CD4-positive, alpha-beta memory T cell (primary cell): Measurements from ENCODE around the gene ARGLU1. TPM values are rescaled to one million over a fixed set of nuclear protein-coding genes. Genes with fewer than 3 reads are reported as not detected.
A peak's percentile ranks its signal among the peaks of the same experiment; 100 is the strongest.
"Not testable (repeated sequence)": the region's sequence is repeated elsewhere in the genome, so short reads cannot be mapped to it uniquely, and the experiment has no call there.

Experiments
- CTCF ChIA-PET: fragments of 350-600 bp; sonication (Branson Sonifier 250); formaldehyde crosslinking; loops from one replicate; lab custom pipeline; 2021; ENCODE audit warnings: inconsistent platforms; ENCODE audit not compliant: partially characterized antibody; lab: Charles Lee
- POLR2A ChIA-PET: fragments of 350-600 bp; sonication (Branson Sonifier 250); formaldehyde crosslinking; loops from one replicate; lab custom pipeline; 2021; ENCODE audit not compliant: partially characterized antibody; lab: Charles Lee
- DNase-seq, 5 donors: peaks; one replicate each; pipeline versions ENCODE4 v3.0.0 to v3.0.0-alpha.2; 2020 to 2022; ENCODE audit warnings: mixed read lengths in 1 of 5
- H3K27ac ChIP-seq: one replicate; pipeline ENCODE4 v1.7.0; 2013; ENCODE audit warnings: low read depth, low read length
- H3K27me3 ChIP-seq: 2 replicates; pipeline ENCODE4 v1.7.0; 2013; ENCODE audit warnings: mild to moderate bottlenecking, low read length, moderate library complexity; ENCODE audit not compliant: insufficient read depth
- H3K36me3 ChIP-seq: 2 replicates; pipeline ENCODE4 v1.7.0; 2013; ENCODE audit warnings: mild to moderate bottlenecking, low read length, moderate library complexity; ENCODE audit not compliant: insufficient read depth
- H3K4me1 ChIP-seq: 2 replicates; pipeline ENCODE4 v1.7.0; 2013; ENCODE audit warnings: mild to moderate bottlenecking, low read length, moderate library complexity; ENCODE audit not compliant: insufficient read depth
- H3K4me3 ChIP-seq, 2 donors: one replicate each; pipeline ENCODE4 v1.7.0; 2013; ENCODE audit warnings: low read length in 2 of 2, mild to moderate bottlenecking in 1 of 2
- H3K9me3 ChIP-seq, 2 donors: one replicate each; pipeline ENCODE4 v1.7.0; 2013; ENCODE audit warnings: low read length in 2 of 2, control low read depth in 1 of 2; ENCODE audit not compliant: control insufficient read depth in 1 of 2
- H3K27ac Mint-ChIP-seq, 7 donors: one replicate each; pipeline ENCODE4 v1.8.0; 2020 to 2021; ENCODE audit warnings: mixed read lengths in 7 of 7, mild to moderate bottlenecking in 6 of 7, inconsistent platforms in 3 of 7, moderate library complexity in 3 of 7
- H3K27me3 Mint-ChIP-seq, 2 donors: one replicate each; pipeline ENCODE4 v1.8.0; 2020 to 2021; ENCODE audit warnings: mixed read lengths in 2 of 2
- H3K36me3 Mint-ChIP-seq, 2 donors: one replicate each; pipeline ENCODE4 v1.8.0; 2020 to 2021; ENCODE audit warnings: mixed read lengths in 2 of 2, inconsistent platforms in 1 of 2, mild to moderate bottlenecking in 1 of 2
- H3K4me1 Mint-ChIP-seq, 4 donors: one replicate each; pipeline ENCODE4 v1.8.0; 2020 to 2021; ENCODE audit warnings: mixed read lengths in 4 of 4, mild to moderate bottlenecking in 1 of 4
- H3K4me3 Mint-ChIP-seq, 8 donors: one replicate each; pipeline ENCODE4 v1.8.0; 2020 to 2021; ENCODE audit warnings: mixed read lengths in 8 of 8, mild to moderate bottlenecking in 7 of 8, moderate library complexity in 6 of 8, inconsistent platforms in 3 of 8
- H3K9me3 Mint-ChIP-seq, 8 donors: one replicate each; pipeline ENCODE4 v1.8.0; 2020 to 2021; ENCODE audit warnings: mixed read lengths in 8 of 8, mild to moderate bottlenecking in 5 of 8, inconsistent platforms in 3 of 8, moderate library complexity in 1 of 8
- intact Hi-C: fragments of 100-400 bp; cut with micrococcal nuclease; formaldehyde crosslinking; loops from one replicate; pipeline ENCODE4 v1.15.1; 2023
- polyA plus RNA-seq, 2 donors: library from polyadenylated mRNA; unstranded; fragments of 300-500 nt; fragmentation: Illumina TruSeq; gene quantifications; one replicate each; pipeline ENCODE4 v1.2.3, GENCODE V29; 2021
- total RNA-seq, 2 experiments: library from RNA; stranded (reverse); gene quantifications; one replicate each; pipeline ENCODE4 v1.2.3, GENCODE V29; 2021

Gene ARGLU1
- total and polyA plus RNA-seq, 4 experiments from 2014 or later, result 35.4 to 252 (median 134) TPM

DNA sequence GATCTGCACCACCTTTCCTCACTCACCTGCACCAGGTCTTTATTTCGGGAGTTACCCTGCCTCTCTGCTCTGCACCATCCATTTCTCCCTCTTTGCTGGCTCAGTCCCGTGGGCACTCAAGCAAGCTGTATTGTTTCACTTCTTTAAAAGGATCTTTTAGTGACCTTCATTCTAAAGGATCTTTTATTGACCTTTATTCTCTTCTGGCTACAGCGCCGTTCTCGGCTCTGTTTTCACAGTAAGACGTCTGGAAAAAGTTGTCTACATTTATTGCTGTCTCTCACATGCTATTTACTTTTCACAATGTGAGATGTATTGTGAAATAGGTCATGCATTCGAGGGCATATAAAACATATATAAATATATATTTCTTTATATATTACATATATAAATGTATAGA, 35.6 kb upstream of the ARGLU1 start:
- ChIA-PET CTCF (no interaction called here), POLR2A (no interaction called here)
- DNase-seq, result no peak
- H3K27me3 Mint-ChIP-seq, result peaks cover 8 to 17% of the 10 kb centered on the region in 2 donors
- H3K4me3 Mint-ChIP-seq, result no peak overlapping the region
- H3K27ac Mint-ChIP-seq, result no peak overlapping the region
- Histone ChIP-seq H3K27ac (no peak overlapping the region), H3K4me1 (peaks cover 8% of the 10 kb centered on the region), H3K4me3 (no peak overlapping the region), H3K27me3 (no peaks in the 10 kb centered on the region), H3K9me3 (no peaks in the 10 kb centered on the region), H3K36me3 (no peaks in the 10 kb centered on the region)
- peaks cover 0 to 4% (median 0%) of the 10 kb centered on the region in 8 donors for H3K9me3 Mint-ChIP-seq
- H3K36me3 Mint-ChIP-seq, result no peaks in the 10 kb centered on the region
- peaks cover 3 to 12% (median 8%) of the 10 kb centered on the region in 4 donors for H3K4me1 Mint-ChIP-seq
- intact Hi-C loops, result no loop called here

DNA sequence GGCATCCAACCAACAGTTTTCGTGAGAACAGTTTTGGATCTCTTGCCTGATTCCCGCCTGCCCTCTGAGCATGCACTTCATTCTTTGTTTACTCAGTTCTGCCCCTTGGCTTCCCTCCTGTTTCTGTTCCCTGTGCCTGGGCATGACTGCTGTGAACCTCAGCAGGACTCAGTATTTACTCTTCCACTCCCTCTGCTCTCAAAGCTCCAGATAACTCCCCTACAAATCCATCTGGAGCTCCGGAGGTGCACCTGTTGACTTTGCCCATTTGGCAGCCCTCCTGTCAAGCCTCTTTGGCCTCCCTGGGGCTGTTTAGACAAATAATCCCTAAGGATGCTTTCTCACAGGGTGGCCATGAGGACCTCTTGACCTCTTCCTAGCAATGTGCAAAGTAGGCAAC, 34.2 kb upstream of the ARGLU1 start:
- Histone ChIP-seq H3K4me3 (no peak overlapping the region), H3K9me3 (no peaks in the 10 kb centered on the region), H3K27me3 (no peaks in the 10 kb centered on the region), H3K4me1 (peaks cover 8% of the 10 kb centered on the region), H3K36me3 (no peaks in the 10 kb centered on the region), H3K27ac (no peak overlapping the region)
- H3K4me1 Mint-ChIP-seq, result peaks cover 3 to 14% (median 9%) of the 10 kb centered on the region in 4 donors
- no peaks in the 10 kb centered on the region for H3K36me3 Mint-ChIP-seq
- ChIA-PET POLR2A (no interaction called here), CTCF (interaction anchor here (0.8 kb wide), 1 partner anchor 18 kb away, joined by 5 read pairs; no protein-coding TSS in a partner anchor)
- H3K27me3 Mint-ChIP-seq, result peaks cover 7 to 17% of the 10 kb centered on the region in 2 donors
- intact Hi-C loops, result no loop called here
- no peak for DNase-seq
- H3K27ac Mint-ChIP-seq, result peak overlapping the region in 1 of 7 donors; percentile 45
- no peak overlapping the region for H3K4me3 Mint-ChIP-seq
- H3K9me3 Mint-ChIP-seq, result peaks cover 0 to 4% (median 0%) of the 10 kb centered on the region in 8 donors

DNA sequence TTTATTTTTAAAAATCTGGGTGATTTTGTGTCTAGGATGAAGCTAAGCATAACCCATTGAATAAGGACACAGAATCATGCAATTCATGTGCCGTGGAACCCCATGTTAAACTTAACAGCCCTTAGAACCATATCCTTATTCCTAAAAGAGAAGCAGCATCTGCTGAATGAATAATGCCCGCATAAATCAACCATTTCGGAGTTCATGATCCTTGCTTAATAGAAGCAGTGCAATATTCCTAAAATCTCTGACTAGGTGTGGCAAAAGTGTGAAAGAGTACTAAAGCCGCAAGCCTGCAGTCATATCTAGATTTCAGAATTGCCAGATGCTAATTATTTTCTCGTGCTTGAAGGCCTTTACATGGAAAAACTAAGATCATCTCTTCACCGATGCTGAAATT, 33.6 kb upstream of the ARGLU1 start:
- H3K27ac ChIP-seq, result no peak overlapping the region
- peaks cover 8% of the 10 kb centered on the region for H3K4me1 ChIP-seq
- no peak for DNase-seq
- POLR2A ChIA-PET, result no interaction called here
- Mint-ChIP-seq H3K4me1 (peaks cover 3 to 14% (median 9%) of the 10 kb centered on the region in 4 donors), H3K4me3 (no peak overlapping the region), H3K36me3 (no peaks in the 10 kb centered on the region), H3K9me3 (peaks cover 0 to 4% (median 0%) of the 10 kb centered on the region in 8 donors), H3K27ac (no peak overlapping the region), H3K27me3 (peaks cover 7 to 19% of the 10 kb centered on the region in 2 donors)
- H3K9me3 ChIP-seq, result no peaks in the 10 kb centered on the region
- H3K27me3 ChIP-seq, result no peaks in the 10 kb centered on the region
- intact Hi-C loops, result no loop called here
- CTCF ChIA-PET, result no interaction called here
- no peak overlapping the region for H3K4me3 ChIP-seq
- no peaks in the 10 kb centered on the region for H3K36me3 ChIP-seq

DNA sequence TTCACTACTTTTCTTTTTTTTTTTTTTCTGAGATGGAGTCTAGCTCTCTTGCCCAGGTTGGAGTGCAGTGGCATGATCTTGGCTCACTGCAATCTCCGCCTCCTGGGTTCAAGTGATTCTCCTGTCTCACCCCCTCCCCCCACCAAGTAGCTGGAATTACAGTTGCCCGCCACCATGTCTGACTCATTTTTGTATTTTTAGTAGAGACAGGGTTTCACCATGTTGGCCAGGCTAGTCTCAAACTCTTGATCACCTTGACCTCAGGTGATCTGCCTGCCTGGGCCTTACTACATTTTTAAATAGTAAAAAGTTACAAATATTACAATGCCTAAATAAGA, 32.8 kb upstream of the ARGLU1 start:
- H3K9me3 ChIP-seq, POLR2A ChIA-PET: not testable (repeated sequence)

DNA sequence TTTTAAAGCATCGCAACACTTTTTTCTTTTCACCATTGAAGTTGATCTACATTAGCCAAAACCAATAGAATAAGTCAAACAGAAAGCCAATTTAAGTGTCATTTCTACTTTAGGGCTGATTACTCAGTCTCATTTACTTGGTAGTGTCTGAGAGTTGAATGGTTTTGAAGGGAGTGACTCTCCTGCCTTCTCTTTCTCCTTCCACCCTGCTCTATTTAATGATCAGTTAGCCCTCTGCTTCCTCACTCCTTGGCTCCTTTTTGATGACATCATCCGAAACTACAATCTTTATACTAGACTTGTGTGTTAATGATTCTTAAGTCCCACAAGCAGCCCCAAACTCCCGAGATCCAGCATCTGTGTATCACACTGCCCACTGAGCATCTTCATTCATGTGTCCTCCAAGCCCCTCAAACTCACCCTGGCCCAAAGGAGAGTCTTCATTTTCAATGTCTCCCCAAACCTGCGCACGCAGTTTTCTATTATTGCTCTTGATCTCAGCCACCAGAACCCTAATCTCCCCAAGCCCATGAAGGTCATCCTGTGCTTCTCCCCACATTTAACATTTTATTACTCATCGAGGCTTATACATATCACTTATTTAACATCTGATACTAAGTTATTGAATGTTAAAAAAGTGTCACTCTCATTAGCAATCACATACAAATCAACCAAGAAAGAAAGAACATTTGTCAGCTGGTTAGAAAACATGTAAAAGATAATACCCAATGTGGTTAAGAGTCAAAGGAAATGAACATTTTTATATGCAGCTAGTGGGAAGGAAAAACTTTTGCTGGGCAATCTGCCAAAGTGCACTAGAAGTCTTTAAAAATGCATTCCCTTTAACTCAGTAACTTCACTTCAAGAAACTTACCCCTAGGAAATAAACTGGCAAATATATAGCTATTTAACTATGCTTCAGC, 32.2 kb upstream of the ARGLU1 start:
- Histone ChIP-seq H3K9me3 (no peaks in the 10 kb centered on the region), H3K27ac (no peak overlapping the region), H3K36me3 (no peaks in the 10 kb centered on the region), H3K27me3 (no peaks in the 10 kb centered on the region), H3K4me1 (peaks cover 8% of the 10 kb centered on the region), H3K4me3 (no peak overlapping the region)
- Mint-ChIP-seq H3K27ac (peak overlapping the region in 1 of 7 donors; percentile 51), H3K27me3 (peaks cover 3 to 18% of the 10 kb centered on the region in 2 donors), H3K9me3 (peaks cover 0 to 2% (median 0%) of the 10 kb centered on the region in 8 donors), H3K36me3 (no peaks in the 10 kb centered on the region), H3K4me3 (peak overlapping the region in 3 of 8 donors; percentile 1 to 24 (median 24)), H3K4me1 (peaks cover 3 to 14% (median 9%) of the 10 kb centered on the region in 4 donors)
- POLR2A ChIA-PET, result interaction anchor here (1.2 kb wide), 1 partner anchor 119 kb away, joined by 3 read pairs; no protein-coding TSS in a partner anchor
- CTCF ChIA-PET, result interaction anchor here (1.1 to 1.5 kb wide), 2 partner anchors 20 to 22 kb away, joined by 4 to 5 read pairs; no protein-coding TSS in a partner anchor
- peak in 3 of 5 donors; percentile 2 to 26 (median 15) for DNase-seq
- intact Hi-C loops, result no loop called here

More for the DNA sequence above, 32.8 kb upstream of the ARGLU1 start:
- Mint-ChIP-seq H3K4me1 (peaks cover 3 to 14% (median 9%) of the 10 kb centered on the region in 4 donors), H3K27me3 (peaks cover 4 to 18% of the 10 kb centered on the region in 2 donors)
- intact Hi-C loops, H3K4me3 ChIP-seq, H3K36me3 ChIP-seq, H3K36me3 Mint-ChIP-seq, H3K4me3 Mint-ChIP-seq, H3K27ac ChIP-seq, H3K27ac Mint-ChIP-seq, H3K9me3 Mint-ChIP-seq, DNase-seq, H3K27me3 ChIP-seq, H3K4me1 ChIP-seq: not testable (repeated sequence)
- CTCF ChIA-PET, result interaction anchor here (1.1 kb wide), 1 partner anchor 19 kb away, joined by 4 read pairs; no protein-coding TSS in a partner anchor

DNA sequence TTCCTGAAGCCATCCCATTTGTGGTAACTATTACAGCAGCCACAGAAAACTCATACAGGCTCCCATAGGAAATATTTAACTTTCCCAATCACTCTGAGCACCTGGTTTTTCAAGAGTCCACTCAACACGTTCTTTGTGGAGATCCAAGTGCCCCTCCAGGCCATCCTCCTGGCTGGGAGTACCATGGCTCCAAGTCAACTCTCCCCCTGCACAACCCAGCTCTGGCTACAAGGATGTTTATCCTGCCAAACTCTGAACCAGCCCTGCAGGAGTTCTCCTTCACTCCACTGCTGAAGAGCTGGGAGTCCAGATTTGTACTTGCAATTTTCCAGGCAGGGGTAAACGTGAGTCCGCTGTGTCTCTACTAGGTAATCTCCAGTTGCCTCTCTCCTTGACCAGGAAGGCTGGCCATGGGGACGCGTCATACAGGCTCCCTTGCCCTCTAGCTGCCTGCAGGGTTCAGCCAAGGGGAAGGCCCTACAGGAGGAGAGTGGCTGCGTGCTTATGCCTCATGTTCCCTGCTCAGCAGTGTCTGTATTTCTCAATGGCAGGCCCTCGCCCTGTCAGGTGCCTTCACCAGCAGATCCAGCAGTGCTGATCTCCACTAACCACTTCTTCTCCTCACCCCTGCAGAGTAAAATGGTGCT, 29.9 kb upstream of the ARGLU1 start:
- Mint-ChIP-seq H3K27me3 (peaks cover 8 to 12% of the 10 kb centered on the region in 2 donors), H3K27ac (no peak overlapping the region), H3K4me3 (no peak overlapping the region), H3K9me3 (peaks cover 0 to 4% (median 0%) of the 10 kb centered on the region in 8 donors), H3K36me3 (no peaks in the 10 kb centered on the region), H3K4me1 (peaks cover 3 to 14% (median 9%) of the 10 kb centered on the region in 4 donors)
- no peak overlapping the region for H3K27ac ChIP-seq
- intact Hi-C loops, result no loop called here
- H3K4me1 ChIP-seq, result peaks cover 8% of the 10 kb centered on the region
- H3K27me3 ChIP-seq, result no peaks in the 10 kb centered on the region
- no peak overlapping the region for H3K4me3 ChIP-seq
- no peaks in the 10 kb centered on the region for H3K9me3 ChIP-seq
- H3K36me3 ChIP-seq, result no peaks in the 10 kb centered on the region
- no peak for DNase-seq
- POLR2A ChIA-PET, result no interaction called here
- CTCF ChIA-PET, result no interaction called here

DNA sequence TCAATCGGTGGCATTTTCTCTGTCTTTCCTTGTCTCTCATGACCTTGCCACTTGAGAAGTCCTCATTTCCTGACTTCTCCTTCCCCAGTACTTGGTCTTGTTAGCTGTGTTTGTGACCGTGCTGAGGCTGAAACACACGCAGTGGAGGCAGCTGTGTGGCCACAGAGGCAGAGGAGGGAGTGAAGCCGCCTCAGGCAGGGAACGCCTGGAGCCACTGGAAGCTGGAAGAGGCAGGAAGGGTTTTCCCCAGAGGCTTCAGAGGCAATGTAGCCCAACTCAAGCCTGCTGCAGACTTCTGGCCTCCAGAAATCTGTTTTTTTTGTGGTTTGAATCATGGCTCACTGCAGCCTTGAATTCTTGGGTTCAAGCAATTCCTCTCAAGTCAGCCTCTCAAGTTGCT, 29.2 kb upstream of the ARGLU1 start:
- H3K27ac Mint-ChIP-seq, result no peak overlapping the region
- no peak for DNase-seq
- H3K4me3 Mint-ChIP-seq, result no peak overlapping the region
- POLR2A ChIA-PET, result no interaction called here
- no peak overlapping the region for H3K27ac ChIP-seq
- no peaks in the 10 kb centered on the region for H3K36me3 Mint-ChIP-seq
- peaks cover 11 to 13% of the 10 kb centered on the region in 2 donors for H3K27me3 Mint-ChIP-seq
- H3K9me3 ChIP-seq, result no peaks in the 10 kb centered on the region
- H3K4me1 Mint-ChIP-seq, result peaks cover 3 to 14% (median 9%) of the 10 kb centered on the region in 4 donors
- no peak overlapping the region for H3K4me3 ChIP-seq
- intact Hi-C loops, result no loop called here
- CTCF ChIA-PET, result no interaction called here
- peaks cover 8% of the 10 kb centered on the region for H3K4me1 ChIP-seq
- peaks cover 0 to 3% (median 0%) of the 10 kb centered on the region in 8 donors for H3K9me3 Mint-ChIP-seq
- H3K27me3 ChIP-seq, result no peaks in the 10 kb centered on the region
- no peaks in the 10 kb centered on the region for H3K36me3 ChIP-seq
